Measurements from ENCODE around the gene SLC16A8.

GRCh38 chr22:38067028-38067415 lies 17.0 kb downstream of the SLC16A8 start:
- TF ChIP-seq CTCF (IDR thresholded peaks at IDR 0.05; ENCODE audit: borderline replicate concordance, extremely low read depth, low read length, poor library complexity, severe bottlenecking): no peak
- TF ChIP-seq EZH2 (IDR thresholded peaks at IDR 0.05; ENCODE audit: borderline replicate concordance, low read depth, low read length, severe bottlenecking): no peak

Data from DND-41 (cell line).